ENCODE measurements around the gene ARAP1.

The ARAP1 gene

GRCh38 chr11:72779495-72780128 is 27.4 kb upstream of the ARAP1 start:
- no peak for DNase-seq

- no peak for DNase-seq
These were observed 26.6 kb upstream of the ARAP1 start for GRCh38 chr11:72778535-72779494.

GRCh38 chr11:72777755-72778278 is 25.6 kb upstream of the ARAP1 start:
- DNase-seq = no peak

GRCh38 chr11:72776844-72777754 is 24.9 kb upstream of the ARAP1 start:
- no peak for DNase-seq

- no peak for DNase-seq
These were observed 24.1 kb upstream of the ARAP1 start for GRCh38 chr11:72776117-72776843.

- no peak for DNase-seq
These were observed 23.3 kb upstream of the ARAP1 start for GRCh38 chr11:72775288-72776110.

GRCh38 chr11:72774499-72774898 is 22.3 kb upstream of the ARAP1 start:
- no peak for DNase-seq

GRCh38 chr11:72773696-72774095 is 21.5 kb upstream of the ARAP1 start:
- no peak for DNase-seq

- DNase-seq = peak in 2 of 3 donors; percentile 37 to 46
These were observed 21.1 kb upstream of the ARAP1 start for GRCh38 chr11:72773291-72773690.

GRCh38 chr11:72772059-72772458 is 19.9 kb upstream of the ARAP1 start:
- DNase-seq = no peak

- peak in 1 of 3 donors; percentile 35 for DNase-seq
These were observed 19.3 kb upstream of the ARAP1 start for GRCh38 chr11:72771507-72771906.

- DNase-seq = no peak
These were observed 18.6 kb upstream of the ARAP1 start for GRCh38 chr11:72770799-72771198.

GRCh38 chr11:72769680-72770079 is 17.5 kb upstream of the ARAP1 start:
- no peak for DNase-seq

- no peak for DNase-seq
These were observed 16.4 kb upstream of the ARAP1 start for GRCh38 chr11:72768581-72768980.

GRCh38 chr11:72767203-72768062 is 15.2 kb upstream of the ARAP1 start:
- no peak for DNase-seq

- no peak for DNase-seq
These were observed 14.1 kb upstream of the ARAP1 start for GRCh38 chr11:72766152-72766902.

- no peak for DNase-seq
These were observed 12.3 kb upstream of the ARAP1 start for GRCh38 chr11:72764503-72764902.

GRCh38 chr11:72763823-72764222 is 11.6 kb upstream of the ARAP1 start:
- no peak for DNase-seq

- peak; percentile 86 to 88 (median 88) for DNase-seq
These were observed 10.6 kb upstream of the ARAP1 start for GRCh38 chr11:72762641-72763304.

Data from suppressor macrophage treated with lipopolysaccharide for 1 hour (primary cell).